HG03095 (cell line): ENCODE data around the gene OCA2.

Experiments
- ATAC-seq: cut with Tn5 transposase; IDR thresholded peaks from one replicate; pipeline ENCODE4 v1.9.1; 2021; ENCODE audit warnings: moderate library complexity; ENCODE audit not compliant: unreplicated experiment

OCA2 gene

DNA sequence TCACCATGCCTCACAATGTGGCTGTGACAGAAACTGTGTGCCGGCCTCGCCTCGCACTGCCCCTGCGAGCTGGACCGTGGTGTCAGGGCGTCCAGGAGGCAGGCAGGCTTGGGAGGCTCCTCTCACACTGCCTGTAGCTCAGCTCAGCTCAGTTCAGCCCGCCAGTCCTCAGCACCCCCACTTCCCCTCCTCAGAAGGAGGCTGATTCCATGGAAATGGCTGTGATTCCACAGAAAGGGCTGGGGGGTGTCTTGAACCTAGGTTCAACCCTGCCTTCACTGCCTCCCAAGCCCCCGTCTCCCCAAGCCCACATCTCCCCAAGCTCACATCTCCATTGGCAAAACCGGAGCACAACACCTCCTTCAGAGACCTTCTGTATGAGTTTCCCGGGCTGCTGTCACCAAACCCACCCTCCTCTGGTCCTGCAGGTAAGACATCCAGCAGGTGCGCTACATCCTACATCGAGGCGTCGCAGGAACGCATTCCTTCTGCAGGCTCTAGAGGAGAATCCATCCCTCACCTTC is 94.0 kb downstream of the OCA2 start:
- ATAC-seq: no peak

DNA sequence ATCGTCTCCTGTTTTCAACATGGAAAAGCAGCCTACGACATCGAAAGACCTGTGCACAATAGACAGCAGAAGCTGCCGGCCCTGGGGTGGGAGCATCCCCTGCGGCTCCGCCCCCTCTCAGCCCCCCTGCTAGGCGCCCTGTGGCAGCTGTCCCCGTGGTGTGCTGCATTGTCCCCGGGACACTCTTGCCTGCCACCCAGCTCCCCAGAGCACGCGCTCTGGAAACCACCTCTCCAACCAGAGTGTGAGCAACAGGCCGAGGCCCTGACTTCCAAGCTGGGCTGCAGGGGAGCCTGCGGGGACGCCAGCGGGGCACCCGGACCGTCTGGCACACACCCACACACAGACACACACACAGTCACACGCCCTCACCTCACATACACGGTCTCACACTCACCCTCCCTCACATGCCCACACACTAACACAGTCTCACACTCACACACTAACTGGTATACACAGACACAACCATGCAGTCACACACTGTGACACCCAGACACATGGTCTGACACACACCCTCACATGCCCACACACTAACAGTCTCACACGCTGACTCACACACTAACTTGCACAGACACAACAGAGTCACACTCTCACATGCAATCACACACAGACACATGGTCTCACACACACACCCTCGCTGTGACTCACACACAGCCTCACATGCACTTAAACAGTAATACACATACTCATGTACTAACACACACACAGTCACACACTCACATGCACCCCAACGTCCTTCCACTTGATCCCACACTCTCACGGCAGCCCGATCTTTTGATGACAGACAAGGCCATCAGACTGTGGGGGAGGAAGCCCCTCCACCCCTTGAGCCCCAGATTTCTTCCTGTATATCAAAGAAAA is 94.7 kb downstream of the OCA2 start:
- no peak for ATAC-seq

DNA sequence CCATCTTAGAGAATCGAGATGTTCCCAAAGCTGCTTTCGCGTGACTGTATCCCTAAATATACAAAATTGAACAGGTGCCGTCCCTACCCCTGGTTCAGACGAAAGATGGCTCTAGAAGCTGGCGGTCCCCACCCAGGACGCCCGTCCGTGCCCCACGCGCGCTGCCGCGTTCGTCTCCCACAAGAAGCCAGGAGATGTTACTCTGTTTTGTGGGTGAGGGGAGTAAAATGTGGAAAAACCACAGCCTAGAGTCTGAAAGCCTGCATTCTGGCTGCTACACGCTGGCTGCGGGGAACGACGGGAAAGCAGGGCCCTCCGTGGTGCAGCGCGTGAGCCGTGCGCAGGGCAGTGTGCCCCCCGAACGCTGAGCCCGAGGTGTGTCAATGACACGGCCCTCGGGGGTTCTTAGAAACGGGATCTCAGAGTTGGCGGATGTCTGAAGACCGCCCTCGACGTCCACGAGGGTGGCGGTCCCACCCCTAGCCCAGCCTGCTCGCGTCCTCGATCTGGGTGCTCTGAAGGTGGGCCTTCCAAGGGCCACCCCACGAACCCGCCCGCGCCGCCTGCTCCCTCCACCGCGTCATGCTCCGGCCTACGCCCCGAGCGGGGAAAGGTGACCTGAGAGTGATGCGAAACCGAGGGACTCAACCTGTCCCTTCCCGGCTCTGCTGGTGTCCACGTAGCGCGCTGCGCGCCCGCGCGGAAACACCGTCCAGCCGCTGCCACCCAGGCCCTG is 95.6 kb downstream of the OCA2 start:
- no peak for ATAC-seq

DNA sequence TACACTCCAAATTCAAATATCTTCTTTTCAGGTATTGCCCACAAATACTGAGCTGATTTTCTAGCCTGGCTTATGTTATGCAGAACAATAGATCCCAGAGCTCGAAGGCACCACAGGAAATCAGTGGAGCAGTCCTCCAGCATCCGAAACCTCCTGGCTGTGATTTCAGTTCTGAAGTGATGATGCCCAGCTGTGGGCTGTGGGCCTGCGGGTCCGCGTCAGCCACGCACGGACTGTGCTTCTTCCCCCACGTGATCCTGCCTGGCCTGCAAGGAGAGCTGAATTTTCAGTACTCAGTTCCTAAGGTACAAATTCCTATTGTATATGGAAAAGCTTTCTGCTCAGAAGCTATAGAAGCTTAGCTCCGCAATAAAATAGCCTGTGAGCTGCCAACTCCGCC is 96.2 kb downstream of the OCA2 start:
- no peak for ATAC-seq

DNA sequence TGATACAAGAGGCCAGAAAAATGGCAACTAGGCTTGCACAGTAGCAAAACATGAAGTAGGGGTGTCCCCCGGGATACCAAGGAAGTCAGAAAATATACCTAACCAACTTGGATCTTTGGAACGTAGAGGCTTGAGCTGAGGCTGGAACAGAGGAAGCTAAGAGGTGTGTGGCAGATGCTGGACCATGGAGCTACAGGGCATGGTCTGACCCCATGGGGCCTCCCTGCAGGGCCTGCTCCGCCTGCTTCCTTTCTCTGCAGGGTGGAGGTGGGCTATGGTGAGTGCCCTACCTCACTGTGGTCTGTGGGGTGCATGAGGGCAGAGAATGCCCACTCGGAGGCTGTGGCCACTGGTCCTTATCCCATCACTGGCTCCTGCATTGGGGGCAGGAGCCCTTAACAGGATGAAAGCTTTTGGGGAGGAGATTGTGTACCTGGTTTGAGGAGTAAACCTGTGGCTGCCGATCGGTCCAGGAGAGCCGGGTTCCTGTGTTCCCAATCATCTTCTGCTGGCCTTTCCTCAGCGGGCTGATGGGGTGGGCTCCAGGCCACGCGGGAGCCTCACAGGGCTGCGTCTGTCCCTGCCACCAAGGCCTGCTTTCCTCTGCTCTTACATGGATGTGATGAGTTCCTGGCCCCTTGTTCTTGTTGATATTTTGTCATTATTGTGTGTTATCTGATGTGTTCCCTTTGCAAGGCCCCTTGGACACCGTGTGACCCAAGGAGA is 96.8 kb downstream of the OCA2 start:
- no peak for ATAC-seq

DNA sequence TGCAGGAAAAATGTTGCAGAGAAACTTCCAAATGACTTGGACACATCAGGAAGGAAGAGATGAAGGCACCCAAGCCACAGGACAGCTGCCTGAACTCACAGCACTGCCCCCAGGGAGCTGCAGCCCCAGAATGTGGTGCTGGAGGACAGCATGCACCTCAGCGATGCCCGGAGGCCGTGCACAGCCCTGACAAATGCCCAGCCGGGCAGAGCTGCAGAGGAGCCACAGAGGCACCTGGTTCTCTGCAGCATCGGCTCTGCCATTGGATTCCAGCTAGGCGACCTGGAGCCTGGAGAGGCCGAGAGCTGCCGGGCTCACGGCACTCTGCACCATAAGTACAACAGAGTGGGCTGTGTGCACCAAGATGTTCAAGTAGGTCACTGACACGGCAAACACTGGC is 97.5 kb downstream of the OCA2 start:
- no peak for ATAC-seq

DNA sequence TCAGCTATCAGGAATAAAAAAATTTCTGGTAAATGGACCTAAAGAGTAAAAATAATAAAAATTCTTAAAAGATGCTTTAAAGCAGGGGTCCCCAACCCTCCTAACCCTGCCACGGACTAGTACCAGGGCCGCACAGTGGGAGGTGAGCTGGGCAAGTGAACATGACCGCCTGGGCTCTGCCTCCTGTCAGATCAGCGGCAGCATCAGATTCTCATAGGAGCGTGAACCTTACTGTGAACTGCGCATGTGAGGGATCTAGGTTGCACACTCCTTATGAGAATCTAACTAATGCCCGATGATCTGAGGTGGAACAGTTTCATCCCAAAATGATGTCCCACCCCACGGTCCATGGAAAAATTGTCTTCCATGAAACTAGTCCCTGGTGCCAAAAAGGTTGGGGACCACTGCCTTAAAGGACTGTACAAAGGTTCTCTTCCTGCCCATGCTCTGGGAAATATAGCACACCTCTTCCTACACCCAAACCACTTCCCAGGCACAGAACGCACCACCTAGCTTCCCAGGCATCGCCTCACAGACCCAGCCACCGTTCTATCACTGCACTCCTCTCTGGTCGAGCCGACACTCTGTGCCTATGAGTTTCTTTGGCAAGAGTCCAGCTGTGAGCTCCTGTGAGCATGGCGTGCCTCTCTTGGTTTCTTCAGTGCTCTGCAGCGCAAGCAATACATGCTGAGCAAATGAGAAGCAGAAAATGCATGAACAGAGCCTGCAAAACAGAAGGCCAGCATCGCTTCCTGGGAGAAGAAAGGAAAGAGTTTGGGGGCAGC is 104.9 kb downstream of the OCA2 start:
- no peak for ATAC-seq

DNA sequence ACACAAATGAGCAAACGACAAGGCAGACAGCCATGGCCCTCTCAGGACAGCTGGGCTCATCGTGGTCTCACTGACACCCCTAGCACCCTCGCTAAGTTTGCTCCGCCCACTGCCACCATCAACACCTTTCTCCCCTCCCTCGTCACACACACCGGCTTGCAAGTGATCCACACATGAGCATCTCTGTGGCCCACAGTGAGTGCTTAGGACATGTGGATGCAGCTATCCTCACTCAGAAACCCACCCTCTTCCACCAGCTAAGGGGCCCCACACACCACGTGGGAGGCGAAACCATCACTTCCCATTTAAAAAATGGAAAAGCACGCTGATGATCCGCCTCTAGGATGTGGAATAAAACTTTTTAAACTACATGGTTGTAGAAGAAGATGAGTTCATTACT is 105.6 kb downstream of the OCA2 start:
- no peak for ATAC-seq

DNA sequence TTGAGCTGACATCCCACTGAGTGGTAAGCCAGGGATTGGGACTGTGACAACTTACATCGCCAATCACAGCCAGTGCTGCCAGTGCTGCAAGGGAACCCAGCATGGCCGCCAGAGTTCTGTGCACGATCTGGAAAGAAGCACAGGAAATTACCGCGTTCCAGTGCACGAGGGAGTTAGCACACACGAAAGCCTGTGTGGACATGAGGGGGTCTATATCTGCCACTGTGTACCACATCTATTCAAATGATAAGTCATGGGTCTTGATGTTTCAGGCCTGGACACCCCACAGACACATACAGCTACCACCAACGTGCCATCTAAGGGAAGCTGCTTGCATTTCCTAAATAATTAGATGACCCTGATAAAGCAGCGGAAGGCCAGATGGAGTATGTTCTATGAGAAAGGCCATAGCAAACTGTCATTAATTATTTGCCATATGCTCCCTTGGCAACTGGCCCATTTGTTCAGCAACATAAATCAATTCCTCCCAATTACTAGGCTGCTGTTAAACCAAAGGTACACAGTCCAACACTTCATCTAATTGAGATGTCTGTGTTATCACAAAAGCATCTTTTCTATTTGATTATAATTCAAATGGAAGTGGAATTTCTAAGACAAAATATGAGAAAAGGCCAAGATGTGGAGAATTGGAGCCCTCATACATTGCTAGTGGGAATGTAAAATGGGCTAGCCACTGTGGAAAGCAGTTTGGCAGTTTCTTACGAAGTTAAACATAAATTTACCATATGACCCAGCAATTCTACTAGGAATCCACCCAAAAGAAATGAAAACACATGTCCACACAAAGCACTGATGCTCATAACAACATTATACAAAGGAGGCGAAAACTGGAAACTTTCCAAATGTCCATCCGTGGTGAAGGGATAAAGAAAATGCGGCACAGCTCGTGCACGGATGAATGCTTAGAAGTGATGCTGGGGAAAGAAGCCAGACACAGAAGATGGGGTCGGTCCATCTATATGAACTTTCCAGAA is 108.3 kb downstream of the OCA2 start:
- no peak for ATAC-seq

DNA sequence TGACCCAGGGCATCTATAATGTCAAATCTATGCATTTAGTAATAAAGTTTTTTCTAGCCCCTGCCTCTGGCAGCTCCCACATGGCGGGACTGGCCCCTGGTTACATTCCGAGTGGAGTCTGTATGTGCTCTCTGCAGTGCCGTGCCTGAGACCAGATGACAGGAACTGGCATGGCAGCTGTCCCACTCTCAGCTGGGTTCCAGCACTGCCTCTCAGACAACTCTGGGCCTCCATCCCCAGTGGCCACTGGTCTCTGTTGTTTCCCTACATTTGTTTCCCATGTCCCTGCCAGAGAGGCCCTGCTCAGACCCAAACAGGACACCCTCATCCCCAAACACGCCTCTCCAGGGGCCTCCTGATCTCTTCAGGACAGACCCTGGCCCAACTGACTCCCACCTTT is 109.3 kb downstream of the OCA2 start:
- ATAC-seq: no peak

DNA sequence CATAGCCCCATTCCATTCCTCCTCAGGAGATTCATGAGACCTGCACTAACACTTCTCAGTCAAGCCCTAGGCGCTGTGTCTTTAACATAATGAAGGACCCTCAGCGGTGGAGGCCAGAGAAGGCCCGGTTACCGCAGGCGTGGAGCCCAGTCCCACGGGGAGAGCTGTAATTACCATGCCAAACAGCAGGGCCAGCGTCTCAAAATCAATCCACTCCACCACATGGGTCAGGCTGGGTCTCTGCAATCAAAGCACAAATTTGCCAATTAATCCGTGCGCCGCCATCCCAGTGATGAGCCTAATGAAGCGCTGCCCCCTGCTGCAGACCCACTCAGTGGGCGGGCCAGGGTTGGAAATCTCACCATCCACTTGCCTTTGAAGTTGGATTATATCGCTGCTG is 109.7 kb downstream of the OCA2 start:
- ATAC-seq: no peak

DNA sequence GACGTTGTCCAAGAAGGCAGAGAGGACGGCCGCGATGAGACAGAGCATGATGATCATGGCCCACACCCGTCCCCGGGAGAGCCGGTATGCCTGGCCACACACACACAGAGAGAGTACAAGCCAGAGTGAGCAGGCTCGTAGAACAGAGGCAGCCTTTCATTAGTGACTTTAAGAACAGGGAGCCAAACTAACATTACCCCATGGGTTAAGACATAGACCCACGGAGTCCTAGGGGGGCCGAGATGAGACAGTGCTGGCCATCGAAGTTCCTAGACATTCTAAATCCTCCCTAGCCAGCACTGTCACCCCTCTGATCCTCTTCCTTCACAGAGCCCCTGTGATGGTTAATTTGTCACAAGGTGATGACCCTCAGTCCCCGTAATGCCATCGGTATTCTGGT is 114.0 kb downstream of the OCA2 start:
- ATAC-seq: no peak

DNA sequence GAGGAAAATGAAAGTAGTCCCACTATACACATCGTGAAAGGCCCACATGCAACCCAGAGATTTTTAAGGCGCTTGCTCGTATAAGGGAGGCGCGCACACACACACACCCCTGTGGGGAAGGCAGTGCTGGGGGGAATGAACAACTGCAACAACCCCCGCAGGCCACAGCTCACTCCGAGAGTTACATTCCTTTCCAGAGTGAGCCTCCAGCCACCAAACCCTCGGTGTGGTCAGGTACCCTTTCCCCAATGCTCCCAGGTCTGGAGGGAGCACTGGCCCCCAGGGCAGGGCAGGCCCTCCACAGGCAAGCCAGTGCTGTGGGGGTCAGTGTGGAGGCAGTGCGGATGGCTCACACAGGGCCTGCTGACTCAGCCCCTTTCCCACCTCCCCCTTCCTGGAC is 115.6 kb downstream of the OCA2 start:
- ATAC-seq: no peak

DNA sequence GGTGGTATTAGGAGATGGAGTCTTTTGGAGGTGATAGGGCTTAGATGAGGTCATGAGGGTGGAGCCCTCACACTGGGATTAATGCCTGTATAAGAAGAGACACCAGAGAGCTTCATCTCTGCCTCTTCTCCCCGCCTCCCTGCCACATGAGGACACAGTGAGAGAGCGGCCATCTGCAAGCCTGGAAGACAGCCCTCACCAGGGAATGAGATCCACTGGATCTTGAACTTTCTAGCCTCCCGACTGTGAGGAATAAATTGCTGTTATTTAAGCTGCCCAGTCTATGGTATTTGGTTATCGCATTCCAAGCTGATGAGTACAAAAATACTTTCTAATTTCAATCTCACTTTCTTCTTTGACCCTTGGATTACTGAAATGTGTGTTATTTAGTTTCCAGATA is 121.4 kb downstream of the OCA2 start:
- ATAC-seq: no peak

DNA sequence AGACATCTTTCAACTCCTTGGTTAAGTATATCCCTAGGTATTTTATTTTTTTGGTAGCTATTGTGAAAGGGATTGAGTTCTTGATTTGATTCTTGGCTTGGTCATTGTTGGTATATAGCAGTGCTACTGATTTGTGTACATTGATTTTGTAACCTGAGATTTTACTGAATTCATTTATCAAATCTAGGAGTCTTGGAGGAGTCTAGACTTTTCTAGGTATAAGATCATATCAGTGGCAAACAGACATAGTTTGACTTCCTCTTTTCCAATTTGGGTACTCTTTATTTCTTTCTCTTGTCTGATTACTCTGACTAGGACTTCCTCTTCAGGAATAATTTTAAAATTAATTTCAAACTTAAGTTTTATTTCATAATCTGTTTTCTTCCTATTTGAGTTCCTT is 125.2 kb downstream of the OCA2 start:
- no peak for ATAC-seq

DNA sequence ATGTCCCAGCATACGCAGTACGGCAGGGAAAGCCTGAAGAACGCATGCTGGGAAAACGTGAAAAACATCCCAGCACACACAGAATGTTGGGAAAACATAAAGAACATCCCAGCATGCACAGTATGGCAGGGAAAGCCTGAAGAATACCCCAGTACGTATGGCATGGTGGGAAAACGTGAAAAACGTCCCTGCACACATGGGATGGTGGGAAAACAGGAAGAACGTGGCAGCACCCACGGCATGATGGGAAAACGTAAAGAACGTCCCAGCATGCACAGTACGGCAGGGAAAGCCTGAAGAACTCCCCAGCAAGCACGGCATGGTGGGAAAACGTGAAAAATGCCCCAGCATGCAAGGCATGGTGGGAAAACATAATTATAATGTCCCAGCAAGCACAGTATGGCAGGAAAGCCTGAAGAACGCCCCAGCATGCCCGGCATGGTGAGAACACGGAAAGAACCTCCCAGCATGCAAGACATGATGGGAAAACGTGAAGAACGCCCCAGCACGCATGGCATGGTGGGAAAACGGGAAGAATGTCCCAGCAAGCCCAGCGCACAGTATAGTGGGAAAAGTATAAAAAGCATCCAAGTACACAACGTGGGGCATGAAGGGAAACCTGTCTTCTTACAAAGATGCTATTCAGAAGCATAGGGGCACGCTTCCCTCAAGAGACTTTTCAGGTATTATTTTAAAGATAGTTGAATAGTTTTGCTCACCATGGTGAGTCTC is 128.3 kb downstream of the OCA2 start:
- no peak for ATAC-seq

DNA sequence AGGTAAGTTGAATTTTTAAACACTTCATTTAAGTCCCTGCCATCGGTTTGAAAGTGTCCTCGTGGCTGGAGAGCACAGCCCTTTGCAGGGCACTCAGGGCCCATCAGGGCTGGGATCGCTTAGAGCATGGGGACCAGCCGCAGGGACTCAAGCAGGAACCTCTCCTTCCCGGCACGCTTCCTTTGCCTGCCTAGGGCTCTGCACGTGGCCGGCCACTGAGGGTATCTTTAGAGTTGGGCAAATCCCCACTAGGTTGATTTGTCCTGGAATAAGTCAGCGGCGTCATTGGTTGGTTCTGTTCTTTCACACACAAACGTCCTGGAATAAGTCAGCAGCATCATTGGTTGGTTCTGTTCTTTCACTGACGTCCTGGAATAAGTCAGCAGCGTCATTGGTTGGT is 131.6 kb downstream of the OCA2 start:
- ATAC-seq: no peak

DNA sequence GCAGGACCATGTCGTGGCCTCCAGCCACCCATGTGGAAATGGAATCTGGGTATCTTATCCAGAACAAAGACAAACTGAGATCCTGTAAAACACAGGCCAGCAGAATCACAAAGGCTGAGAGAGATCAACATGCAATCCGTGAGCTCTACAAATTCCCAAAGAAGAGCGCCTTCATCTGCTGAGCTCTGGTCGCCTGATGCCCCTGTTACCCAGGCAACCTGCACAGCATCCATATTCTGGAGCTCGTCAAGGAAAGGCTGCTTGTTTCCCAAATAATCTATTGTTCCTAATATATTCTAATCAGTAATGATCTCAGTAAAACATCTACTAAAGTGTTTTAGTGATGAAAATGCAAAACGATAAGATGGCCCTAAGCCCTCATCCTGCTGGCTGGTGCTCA is 133.6 kb downstream of the OCA2 start:
- ATAC-seq: no peak

DNA sequence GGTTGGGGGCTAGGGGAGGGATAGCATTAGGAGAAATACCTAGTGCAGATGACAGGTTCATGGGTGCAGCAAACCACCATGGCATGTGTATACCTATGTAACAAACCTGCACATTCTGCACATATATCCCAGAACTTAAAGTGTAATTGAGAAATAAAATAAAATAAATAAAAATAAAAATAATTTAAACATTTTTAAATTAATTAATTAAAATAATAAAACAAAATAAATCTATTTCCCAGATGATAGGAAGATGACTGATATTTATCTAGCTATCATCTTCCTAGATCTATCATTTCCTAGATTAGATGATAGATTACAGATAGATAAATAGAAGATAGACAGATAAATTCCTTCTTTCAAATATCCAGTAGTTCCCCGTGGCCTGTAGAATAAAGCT is 137.3 kb downstream of the OCA2 start:
- no peak for ATAC-seq
